T-helper 2 cell treated with Interferon-gamma antibody and Interleukin-4, amounts not matched to agents 100 ng/mL and 5 ng/mL, for 36 hours (primary cell): ENCODE measurements around the gene CR1L. TPM values are rescaled to one million over a fixed set of nuclear protein-coding genes. Genes with fewer than 3 reads are reported as not detected.
"Not testable (repeated sequence)": the region's sequence is repeated elsewhere in the genome, so short reads cannot be mapped to it uniquely, and the experiment has no call there.

ENCODE experiments used
- intact Hi-C: fragments of 100-400 bp; cut with micrococcal nuclease; formaldehyde crosslinking; loops from one replicate; pipeline ENCODE4 v1.15.1; 2023
- total RNA-seq: library from RNA; stranded (reverse); gene quantifications from 2 replicates; pipeline ENCODE4 v1.2.3, GENCODE V29; 2022

The CR1L gene
- total RNA-seq, 1 donor from 2014 or later, result not detected

- intact Hi-C loops, result not testable (repeated sequence)
Observed at GRCh38 chr1:207770514-207770913, 125.6 kb downstream of the CR1L start.

Other genes starting within 250 kb of the CR1L start
- gene CR2, start 190.8 kb upstream of the CR1L start, total RNA-seq, result 0.05 TPM in 1 of 2 replicates, not detected in the other
- gene CR1, start 149.0 kb upstream of the CR1L start, total RNA-seq, result 0.14 and 0.16 TPM in 2 replicates
- gene CD46, start 106.9 kb downstream of the CR1L start, total RNA-seq, result 105 and 107 TPM in 2 replicates